Activated T-cell treated with anti-CD3 and anti-CD28 coated beads for 48 hours (primary cell): ENCODE measurements around the gene RAVER2.
A peak's percentile ranks its signal among the peaks of the same experiment; 100 is the strongest.
"Not testable (repeated sequence)": the region's sequence is repeated elsewhere in the genome, so short reads cannot be mapped to it uniquely, and the experiment has no call there.

Experiments
- DNase-seq: peaks from one replicate; pipeline ENCODE4 v3.0.0-alpha.2; 2020; ENCODE audit warnings: low read depth

Gene RAVER2

GRCh38 chr1:64814427-64814826 is 69.6 kb downstream of the RAVER2 start:
- no peak for DNase-seq

DNA sequence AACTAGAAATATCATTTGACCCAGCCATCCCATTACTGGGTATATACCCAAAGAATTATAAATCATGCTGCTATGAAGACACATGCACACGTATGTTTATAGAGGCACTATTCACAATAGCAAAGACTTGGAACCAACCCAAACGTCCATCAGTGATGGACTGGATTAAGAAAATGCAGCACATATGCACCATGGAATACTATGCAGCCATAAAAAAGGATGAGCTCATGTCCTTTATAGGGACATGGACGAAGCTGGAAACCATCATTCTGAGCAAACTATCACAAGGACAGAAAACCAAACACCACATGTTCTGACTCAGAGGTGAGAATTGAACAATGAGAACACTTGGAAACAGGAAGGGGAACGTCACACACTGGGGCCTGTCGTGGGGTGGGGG is 72.5 kb downstream of the RAVER2 start:
- not testable (repeated sequence) for DNase-seq

GRCh38 chr1:64820572-64820971 is 75.7 kb downstream of the RAVER2 start:
- not testable (repeated sequence) for DNase-seq

GRCh38 chr1:64822621-64823020 is 77.7 kb downstream of the RAVER2 start:
- DNase-seq: no peak

DNA sequence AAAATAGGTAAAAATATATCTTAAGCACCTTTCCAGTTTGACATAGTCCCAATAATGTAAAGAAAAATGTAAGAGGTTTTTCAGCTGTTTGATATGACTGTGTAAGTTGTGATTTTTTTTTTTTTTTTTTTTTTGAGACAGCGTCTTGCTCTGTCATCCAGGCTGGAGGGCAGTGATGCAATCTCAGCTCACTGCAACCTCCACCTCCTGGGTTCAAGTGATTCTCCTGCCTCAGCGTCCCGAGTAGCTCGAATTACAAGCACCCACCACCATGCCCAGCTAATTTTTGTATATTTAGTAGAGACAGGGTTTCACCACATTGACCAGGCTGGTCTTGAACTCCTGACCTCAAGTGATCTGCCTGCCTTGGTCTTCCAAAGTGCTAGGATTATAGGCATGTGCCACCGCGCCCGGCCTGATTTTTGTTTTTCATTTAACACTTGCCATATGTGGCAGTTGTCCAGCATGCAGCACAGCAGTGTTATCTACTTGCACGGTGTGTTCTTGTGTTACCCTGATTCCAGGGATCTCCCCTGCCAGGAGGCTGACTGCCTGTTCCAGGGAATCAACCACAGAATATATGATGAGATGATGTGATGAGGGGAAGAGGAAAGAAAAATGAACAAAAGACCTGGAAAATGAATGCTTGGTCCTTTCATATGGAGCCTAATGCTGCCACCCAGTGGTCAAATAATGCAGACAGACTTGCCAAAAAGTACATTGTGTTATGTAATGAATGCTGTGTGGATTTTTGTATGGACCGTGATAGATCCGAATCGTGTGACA is 79.0 kb downstream of the RAVER2 start:
- DNase-seq: peak; percentile 25

- DNase-seq: no peak
Measured at GRCh38 chr1:64826991-64827390, 82.1 kb downstream of the RAVER2 start.

GRCh38 chr1:64828829-64829228 is 84.0 kb downstream of the RAVER2 start:
- DNase-seq: no peak

- DNase-seq: no peak
Measured at GRCh38 chr1:64829411-64830029, 84.6 kb downstream of the RAVER2 start.

DNA sequence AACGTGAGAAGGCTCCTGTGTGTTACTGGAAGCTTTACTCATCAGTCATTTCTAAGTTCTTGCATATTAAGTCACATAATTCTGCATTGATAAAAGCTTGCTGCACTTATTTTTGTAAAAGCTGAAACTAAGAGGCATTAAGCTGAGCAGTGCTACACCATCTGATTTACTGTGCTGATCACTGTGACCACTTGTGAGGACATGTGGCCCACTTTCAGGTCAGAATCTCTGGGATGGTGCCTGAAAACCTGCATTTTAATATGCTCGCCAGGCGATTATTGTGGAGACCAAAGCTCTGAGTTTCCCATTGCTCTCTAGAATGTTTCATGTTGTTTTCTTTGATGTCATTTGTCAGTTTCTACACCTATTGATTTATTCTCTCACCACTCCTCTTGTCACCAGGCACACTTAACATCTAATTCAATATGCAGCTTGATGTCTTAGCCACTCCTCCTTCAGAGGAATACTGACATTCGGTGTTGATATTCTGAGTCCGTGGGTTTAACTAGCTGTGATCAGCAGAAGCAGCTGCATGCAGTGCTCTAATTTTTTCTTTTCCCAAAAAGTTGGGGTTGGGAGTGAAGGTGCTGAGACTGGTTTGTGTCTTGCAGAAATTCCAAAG is 85.3 kb downstream of the RAVER2 start:
- no peak for DNase-seq

DNA sequence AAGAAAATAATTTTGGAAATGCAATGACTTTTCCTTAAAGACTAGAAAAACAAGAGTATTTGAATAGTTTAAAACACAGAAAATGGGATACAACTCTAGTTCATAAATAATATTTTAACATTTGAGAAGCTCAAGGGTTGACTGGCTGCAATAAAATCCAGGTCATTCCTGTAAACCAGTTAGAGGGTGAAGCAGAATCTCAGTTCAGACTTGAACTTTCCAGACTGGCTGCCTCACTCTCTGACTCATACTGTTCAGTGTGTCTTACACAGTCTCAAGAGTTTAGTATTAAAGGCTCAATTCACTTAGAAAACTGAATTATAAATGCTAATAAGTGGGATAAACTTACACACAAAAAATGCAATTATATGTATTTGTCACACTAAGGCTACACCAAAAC is 89.9 kb downstream of the RAVER2 start:
- DNase-seq: no peak

- no peak for DNase-seq
Measured at GRCh38 chr1:64836802-64837201, 91.9 kb downstream of the RAVER2 start.

- no peak for DNase-seq
Measured at GRCh38 chr1:64838486-64838885, 93.6 kb downstream of the RAVER2 start.

DNA sequence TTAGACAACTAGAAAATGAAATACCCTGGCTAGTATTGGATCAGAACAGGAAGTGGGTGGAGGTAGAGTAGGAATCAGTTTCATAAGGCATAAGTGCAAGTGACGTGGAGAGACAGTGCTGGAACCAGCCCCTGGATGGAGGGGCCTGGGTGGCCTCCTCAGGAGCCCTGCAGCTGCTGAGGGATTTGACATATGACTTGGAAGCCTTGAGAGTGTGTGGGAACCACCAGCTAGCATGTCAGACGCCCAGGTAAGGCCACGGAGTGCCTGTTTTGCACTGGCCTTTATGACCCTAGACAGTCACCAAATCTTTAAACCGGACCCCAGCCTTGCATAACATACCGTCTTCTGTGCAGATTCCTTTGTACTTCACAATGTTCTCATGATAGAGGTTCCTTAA is 94.4 kb downstream of the RAVER2 start:
- DNase-seq: no peak

DNA sequence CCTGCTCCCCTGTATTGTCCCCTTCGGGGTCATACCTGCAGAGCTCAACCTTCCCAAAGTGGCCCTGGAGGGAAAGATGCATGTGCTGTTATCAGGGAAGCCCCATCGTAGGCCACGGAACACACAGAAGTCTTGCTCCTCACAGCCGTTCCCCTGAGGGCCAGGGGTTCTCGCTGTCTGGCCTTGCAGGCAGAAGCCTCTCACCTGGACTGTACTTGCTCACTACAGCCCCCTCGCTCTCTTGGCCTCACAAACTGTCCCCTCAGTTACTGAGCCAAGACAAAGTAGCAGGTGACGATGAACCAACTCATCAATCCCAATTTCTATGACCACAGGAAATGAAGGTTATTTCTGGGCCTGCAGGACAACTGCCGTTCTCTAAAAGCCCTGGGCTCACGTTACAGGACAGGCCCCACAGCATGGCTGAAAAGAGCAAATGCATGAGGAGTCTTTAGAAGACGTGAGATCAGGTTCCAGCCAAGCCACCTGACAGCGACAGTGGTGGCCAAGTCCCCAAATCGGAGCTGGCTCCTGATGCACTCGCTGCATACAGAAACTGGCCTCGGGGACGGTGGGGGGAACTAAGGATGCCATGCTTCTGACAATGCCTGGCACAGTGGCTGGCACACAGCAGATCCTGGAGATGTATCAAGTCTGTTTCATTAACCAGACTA is 95.0 kb downstream of the RAVER2 start:
- DNase-seq: no peak

- DNase-seq: no peak
Measured at GRCh38 chr1:64841330-64842065, 96.6 kb downstream of the RAVER2 start.

- no peak for DNase-seq
Measured at GRCh38 chr1:64842224-64842623, 97.3 kb downstream of the RAVER2 start.

- no peak for DNase-seq
Measured at GRCh38 chr1:64843675-64844074, 98.8 kb downstream of the RAVER2 start.

- DNase-seq: no peak
Measured at GRCh38 chr1:64844175-64844574, 99.3 kb downstream of the RAVER2 start.

DNA sequence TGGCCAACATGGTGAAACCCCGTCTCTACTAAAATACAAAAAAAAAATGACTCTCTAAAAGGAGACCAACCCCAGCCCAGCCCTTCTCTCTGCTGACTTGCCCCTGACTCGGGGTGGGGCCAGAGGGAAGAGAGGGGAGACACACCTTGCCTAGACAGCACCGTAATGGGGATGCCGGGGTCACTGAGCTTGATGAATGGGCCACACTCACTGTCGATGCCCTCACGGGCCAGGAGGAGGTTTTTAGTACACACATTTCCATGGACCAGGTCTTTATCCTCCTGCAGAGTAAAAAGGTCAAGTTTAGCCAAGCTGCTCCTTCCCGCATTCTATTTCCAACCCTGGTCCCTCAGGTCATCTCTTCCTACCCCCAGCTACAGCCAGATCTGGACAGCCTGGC is 99.7 kb downstream of the RAVER2 start:
- no peak for DNase-seq

GRCh38 chr1:64845831-64846425 is 101.1 kb downstream of the RAVER2 start:
- no peak for DNase-seq

DNA sequence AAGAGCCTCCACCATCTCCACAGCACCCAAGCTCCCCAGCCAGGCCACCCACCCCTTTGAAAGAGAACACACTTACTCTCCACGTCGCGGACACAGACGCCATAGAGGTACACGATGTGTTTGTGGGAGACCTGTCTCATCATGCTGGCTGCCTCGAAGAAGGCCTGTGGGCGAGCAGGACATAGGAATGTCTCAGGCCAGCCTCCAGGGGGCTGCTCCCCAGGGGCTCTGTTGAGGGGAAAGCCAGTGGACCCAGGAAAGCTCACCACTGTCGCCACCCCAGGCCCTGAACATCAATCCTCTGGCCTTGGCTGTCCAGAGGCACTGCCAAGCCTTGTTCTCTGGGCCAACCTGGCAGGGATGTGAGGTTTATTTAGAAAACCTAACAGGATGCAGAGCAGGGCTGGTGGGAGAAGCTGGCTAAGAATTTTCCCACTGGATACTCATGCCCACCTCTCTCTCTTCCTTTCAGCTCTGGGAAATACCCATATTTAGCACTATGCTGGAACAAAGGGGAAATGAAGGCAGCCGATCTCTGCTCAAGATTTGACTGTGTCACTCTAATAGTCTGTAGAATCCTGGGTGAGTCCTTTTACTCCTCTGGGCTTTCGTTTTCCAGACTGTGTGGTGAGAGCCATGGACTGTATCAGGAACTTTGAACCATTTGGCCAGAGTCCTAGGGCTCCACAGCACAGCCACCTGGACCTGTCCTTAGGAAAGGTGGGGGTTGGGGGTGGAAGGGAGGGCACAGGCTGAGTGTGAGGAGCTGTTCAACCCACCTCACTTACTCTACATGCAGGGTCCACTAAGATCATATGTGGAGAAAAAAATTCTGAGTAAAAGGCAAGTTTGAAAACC is 101.9 kb downstream of the RAVER2 start:
- no peak for DNase-seq
